ENCODE data around the gene CARD11.

CARD11 gene

GRCh38 chr7:2943851-2944601, 99.6 kb downstream of the CARD11 start:
- no peak for DNase-seq

GRCh38 chr7:2941216-2941859, 102.3 kb downstream of the CARD11 start:
- DNase-seq: no peak

GRCh38 chr7:2940466-2940865, 103.2 kb downstream of the CARD11 start:
- DNase-seq: no peak

DNA sequence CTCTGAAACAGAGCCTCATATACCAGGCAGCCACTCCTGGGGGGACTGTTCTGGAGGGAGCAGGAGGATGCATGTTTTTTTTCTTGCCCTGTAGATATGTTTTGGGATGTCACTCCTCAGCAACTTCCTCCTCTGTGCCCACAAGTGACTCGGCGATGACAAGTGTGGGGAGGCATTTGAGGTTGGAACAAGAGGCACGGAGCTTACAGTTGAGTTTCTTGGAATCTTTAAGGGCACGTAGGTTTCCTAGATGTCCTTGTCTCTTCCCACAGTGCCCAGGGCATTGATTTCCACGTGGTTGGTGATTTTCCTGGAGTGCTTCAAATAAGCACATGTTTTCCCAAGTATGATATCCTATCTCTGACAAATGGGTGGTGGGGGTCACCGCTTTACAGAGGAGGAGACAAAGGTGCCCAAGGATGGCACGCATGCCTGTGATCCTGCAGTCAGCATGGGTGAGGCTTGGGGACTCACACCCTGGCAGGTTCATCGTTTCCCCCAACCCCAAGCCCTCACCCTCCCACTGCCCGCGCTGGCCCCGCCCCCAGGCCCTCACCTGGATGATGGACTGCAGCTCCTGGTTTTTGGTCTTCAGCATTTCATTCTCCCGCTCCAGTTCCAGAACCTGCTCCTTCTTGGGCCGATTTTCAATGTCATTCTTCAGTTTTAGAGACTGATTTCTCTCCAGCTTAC, 104.3 kb downstream of the CARD11 start:
- DNase-seq: no peak

GRCh38 chr7:2938514-2939192, 105.0 kb downstream of the CARD11 start:
- no peak for DNase-seq

GRCh38 chr7:2937701-2938513, 105.8 kb downstream of the CARD11 start:
- no peak for DNase-seq

- no peak for DNase-seq
Observed at GRCh38 chr7:2936891-2937580, 106.6 kb downstream of the CARD11 start.

GRCh38 chr7:2936301-2936700, 107.4 kb downstream of the CARD11 start:
- no peak for DNase-seq

DNA sequence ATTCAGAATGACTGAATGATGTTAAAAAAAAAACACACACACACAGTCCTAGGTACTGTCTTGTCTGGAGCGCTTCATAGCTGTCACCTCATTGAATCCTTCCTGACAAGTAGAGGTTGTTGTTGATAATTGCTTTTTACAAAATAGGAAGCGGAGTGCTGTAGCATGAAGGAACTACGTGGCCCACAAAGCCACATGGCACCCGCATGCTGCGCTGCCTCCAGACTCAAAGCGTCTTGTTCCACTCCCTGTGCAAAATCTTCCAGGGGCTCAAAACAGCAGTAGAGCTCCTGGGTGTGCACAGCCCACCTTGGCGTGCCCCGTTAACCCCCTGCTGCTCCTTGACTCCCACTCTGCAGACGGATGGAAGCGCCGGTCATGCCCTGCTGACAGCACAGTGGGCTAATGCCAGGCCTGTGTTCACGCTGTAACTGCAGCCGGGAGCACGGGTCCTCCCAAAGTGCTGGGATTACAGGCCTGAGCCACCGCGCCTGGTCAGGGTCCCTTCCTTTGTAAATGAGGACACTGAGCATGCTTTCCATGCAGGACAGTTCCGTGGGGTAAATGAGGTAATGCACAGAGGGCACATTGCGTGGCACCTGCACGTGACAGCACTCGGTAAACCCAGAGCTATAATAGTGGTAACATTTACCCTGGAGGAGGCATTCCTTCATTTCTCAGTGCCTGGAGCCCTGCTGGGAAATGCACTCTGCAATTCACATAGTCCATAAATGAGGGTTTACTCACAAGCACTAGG, 108.5 kb downstream of the CARD11 start:
- peak in 2 of 51 donors; percentile 16 to 21 for DNase-seq

- DNase-seq: no peak
Observed at GRCh38 chr7:2934211-2934731, 109.4 kb downstream of the CARD11 start.

DNA sequence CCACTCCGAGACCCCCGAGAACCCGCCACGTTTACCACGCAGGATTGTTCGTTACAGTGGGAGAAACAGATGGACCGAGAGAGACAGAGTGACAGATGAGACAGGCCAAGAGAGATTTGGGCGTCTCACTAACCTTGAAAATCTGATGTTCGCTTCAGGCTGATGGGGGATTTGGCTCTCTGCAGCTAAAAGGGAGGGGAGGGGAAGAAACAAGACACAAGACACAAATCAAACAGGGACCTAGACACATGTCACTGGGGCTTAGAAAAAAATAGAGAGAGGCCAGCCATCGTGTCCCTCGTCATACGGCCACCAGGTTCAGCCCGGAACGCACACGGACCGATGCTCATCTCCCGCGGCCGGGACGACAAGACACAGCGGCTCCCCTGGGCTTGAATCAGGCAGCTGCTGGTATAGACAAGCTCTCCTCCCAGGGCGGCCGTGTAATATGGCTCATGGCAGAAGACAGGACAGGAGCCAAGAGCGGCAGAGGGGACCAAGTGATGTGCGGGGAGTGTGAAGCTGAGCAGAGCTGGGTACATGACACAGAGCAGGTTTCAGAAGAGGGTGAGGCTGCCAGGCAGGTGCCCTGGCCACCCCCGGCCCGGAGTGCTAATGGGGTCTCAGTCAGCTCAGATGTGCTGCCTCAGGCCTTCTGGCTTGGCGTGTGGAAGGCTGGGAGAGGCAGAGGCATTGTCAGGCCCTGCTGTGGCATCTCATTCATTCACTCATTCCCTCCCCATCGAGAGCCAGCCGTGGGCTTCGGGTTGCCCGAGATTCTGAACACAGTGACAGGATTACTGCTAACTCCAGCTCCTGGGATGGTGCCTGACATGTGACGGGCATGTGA, 111.0 kb downstream of the CARD11 start:
- no peak for DNase-seq

- DNase-seq: no peak
Observed at GRCh38 chr7:2931034-2931415, 112.6 kb downstream of the CARD11 start.

DNA sequence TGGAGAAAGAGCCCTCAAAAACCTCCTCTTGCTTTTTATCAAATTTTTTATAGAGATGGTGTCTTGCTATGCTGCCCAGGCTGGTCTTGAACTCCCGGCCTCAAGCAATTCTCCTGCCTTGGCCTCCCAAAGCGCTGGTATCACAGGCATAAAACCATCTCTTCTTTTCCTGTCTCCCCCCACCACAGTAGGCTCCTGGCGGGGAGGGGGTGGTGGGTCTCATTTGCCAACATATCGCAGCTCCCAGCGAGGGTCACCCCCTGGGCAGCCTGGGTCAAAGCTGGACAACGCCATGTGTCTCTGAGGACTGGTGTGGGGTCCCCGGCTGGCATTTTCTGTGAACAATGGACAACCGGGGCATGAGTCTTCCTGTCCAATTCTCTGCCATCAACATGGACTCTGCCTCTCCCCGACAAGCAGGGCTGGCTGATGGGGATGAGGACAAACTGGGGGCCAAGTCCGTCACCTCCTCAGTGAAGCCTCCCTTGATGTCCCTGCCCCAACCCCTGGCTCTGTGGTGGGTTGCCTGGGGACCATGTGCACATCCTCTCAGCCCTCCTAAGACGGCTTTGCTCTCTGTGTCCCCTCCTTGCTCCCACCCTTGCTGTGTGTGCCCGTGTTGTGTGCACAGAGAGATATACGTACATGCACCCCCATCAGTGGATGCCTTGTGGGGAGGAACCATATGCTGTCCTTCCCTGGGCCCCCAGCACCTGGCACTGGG, 113.2 kb downstream of the CARD11 start:
- no peak for DNase-seq

- DNase-seq: no peak
Observed at GRCh38 chr7:2929321-2930201, 114.1 kb downstream of the CARD11 start.

DNA sequence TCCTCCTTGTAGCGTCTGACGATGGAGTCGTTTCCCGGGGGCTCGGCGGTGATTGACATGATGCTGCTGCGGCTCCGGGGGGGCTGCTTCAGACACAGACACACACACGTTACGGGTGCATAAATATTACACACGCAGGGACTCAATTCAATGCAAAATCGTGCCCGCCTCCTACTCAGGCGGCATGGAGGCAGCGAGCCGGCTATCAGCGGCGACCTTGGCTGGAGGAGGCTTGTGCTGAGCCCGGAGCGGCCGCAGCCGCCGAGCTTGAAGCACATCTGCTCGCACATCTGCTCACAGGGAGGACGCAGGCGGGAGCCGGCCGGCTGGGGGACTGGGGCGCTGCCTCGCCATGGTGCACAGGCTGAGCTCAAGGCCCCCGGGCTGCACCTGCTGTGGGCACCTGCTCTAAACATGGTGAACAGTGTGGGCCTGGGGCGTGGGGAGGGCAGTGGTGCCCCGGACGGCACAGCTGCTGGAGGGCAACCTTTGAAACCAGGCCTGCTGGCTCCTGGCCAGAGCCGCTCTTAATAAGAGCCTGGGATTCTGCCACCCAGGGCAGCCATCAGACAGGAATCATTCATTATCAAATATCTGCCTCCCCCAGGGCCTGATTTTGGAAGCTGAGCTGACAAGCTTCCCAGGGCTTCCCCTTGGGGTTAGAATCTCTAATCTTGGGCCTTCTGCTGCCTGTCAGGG, 114.9 kb downstream of the CARD11 start:
- DNase-seq: no peak

- DNase-seq: no peak
Observed at GRCh38 chr7:2928256-2928612, 115.4 kb downstream of the CARD11 start.
